ENCODE results near the gene PTOV1. TPM values are rescaled to one million over a fixed set of nuclear protein-coding genes. Genes with fewer than 3 reads are reported as not detected.

Gene PTOV1
- total RNA-seq, 1 experiment from 2014 or later: 67.8 TPM

DNA sequence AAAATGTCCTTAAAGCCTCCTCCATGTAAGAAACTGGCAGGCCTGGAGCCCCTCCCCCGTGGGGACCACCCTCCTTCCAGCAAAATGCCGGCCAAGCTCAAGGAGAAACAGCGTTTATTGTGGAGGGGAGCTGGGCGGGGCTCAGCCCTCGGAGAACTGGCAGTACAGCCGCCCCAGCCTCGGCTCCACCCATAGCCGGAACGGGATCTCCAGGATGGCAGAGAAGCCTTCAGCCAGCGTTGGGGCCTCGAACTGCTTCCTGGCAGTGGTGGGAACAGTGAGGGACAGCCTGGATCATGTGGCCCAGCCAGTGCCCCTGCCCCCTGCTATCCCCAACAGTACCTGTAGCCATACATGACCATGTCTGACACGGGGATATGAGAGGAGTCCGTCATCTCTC, 10.1 kb downstream of the PTOV1 start:
- Histone ChIP-seq H3K4me3 (ENCODE audit: low read length) (no peak overlapping the region), H3K9me3 (ENCODE audit: low read length) (no peaks in the 10 kb centered on the region), H3K79me2 (ENCODE audit: low read length) (peaks cover 22% of the 10 kb centered on the region), H3K9me2 (replicated peaks; ENCODE audit: insufficient read depth, low read length) (no peaks in the 10 kb centered on the region), H3K4me2 (ENCODE audit: low read depth, low read length, poor library complexity, severe bottlenecking) (no peak overlapping the region), H3K36me3 (ENCODE audit: insufficient read depth, low read length) (peaks cover 48% of the 10 kb centered on the region), H2AFZ (ENCODE audit: low read length) (no peak overlapping the region), H4K20me1 (ENCODE audit: insufficient read depth, low read depth, low read length) (peaks cover 34% of the 10 kb centered on the region), H3K9ac (ENCODE audit: low read length) (no peak overlapping the region), H3K4me1 (ENCODE audit: low read length) (peaks cover 11% of the 10 kb centered on the region), H3K27me3 (ENCODE audit: low read length) (no peaks in the 10 kb centered on the region), H3K27ac (ENCODE audit: low read length) (no peak overlapping the region)
- no peak for DNase-seq

DNA sequence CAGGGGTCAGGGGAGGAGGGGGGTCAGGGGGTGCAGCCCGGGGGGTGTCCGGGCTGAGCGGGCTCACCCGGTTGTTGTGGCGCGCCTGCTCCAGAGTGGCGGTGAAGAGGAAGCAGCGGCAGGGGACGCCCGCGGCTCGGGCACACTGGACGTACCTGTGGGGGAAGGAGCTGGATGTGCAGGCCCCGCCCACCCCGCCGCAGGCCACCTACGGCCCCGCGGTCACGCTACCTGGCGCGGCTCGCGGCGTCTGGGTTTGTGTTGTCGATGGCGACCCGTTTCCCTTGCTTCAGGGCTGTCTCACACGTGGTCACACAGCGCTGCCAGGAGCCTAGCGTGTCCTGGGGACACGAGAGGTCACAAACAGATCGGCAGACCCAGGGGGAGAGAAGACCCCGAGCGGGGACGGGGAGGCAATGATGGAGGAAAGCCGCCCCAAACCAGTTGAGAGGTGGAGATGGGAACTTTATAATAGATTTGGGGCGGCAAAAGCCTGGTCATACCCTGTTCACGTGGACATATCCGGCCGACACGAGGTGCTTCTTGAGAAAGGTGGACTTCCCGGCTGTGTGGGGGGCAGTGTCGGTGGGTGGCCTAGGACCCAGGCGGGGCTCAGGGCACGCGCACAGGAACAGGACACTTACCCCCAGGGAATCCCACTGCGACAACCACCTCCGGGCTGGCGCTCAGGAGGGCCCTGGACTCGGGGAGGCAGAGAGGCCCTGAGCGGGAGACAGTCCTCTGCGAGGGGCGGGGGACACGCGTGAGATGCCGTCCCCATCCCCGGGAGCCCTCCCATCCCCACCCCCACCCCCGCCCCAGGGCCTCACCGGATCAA, 10.8 kb downstream of the PTOV1 start:
- Histone ChIP-seq H3K9me2 (replicated peaks; ENCODE audit: insufficient read depth, low read length) (no peaks in the 10 kb centered on the region), H4K20me1 (ENCODE audit: insufficient read depth, low read depth, low read length) (peaks cover 35% of the 10 kb centered on the region), H3K27me3 (ENCODE audit: low read length) (no peaks in the 10 kb centered on the region), H3K9me3 (ENCODE audit: low read length) (no peaks in the 10 kb centered on the region), H2AFZ (ENCODE audit: low read length) (no peak overlapping the region), H3K4me3 (ENCODE audit: low read length) (no peak overlapping the region), H3K4me1 (ENCODE audit: low read length) (peaks cover 16% of the 10 kb centered on the region), H3K27ac (ENCODE audit: low read length) (no peak overlapping the region), H3K36me3 (ENCODE audit: insufficient read depth, low read length) (peaks cover 43% of the 10 kb centered on the region), H3K79me2 (ENCODE audit: low read length) (peaks cover 29% of the 10 kb centered on the region), H3K4me2 (ENCODE audit: low read depth, low read length, poor library complexity, severe bottlenecking) (no peak overlapping the region), H3K9ac (ENCODE audit: low read length) (no peak overlapping the region)
- no peak for DNase-seq

DNA sequence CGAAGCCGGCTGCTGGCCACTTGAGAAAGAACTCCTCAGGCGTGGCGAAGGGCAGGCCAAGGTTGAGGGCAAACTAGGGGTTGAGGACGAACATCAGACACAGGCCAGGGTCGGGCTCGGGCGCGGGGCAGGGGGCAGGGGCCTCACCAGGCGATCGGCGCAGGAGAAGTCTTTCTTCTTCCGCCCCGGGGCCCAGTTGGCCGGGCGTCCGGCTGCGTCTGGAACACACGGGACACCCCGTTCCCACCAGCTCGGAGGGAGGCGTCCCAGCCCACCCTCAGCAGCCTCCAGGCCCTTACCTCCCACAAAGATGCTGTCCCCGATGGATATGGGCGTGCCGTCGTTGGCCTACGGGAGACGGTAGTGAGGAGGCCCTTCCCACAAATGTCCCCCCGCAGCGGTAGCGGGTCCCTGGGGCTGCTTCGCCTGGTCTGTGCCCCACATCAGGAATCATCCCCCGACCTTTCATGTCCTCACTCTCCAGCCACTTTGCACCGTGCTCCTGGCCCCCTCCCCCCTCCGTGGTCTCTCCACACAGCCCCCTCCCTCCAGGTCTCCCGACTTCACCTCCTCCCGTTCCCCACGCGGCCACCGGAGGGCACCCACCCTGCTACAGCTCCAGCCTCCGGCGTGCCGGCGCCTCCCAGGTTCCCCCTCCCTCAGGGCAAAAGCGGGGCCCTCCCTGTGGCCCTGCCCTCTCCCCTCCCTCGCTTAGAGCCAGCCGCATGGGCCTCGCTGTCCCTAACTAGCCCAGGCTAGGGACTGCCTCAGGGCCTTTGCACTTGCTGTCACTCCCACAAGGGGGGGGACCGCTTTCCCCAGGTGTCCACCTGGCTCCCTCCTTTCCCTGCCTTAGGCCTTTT, 11.7 kb downstream of the PTOV1 start:
- H3K4me2 ChIP-seq (ENCODE audit: low read depth, low read length, poor library complexity, severe bottlenecking): no peak overlapping the region
- peak; percentile 67 for DNase-seq
- H3K27me3 ChIP-seq (ENCODE audit: low read length): no peaks in the 10 kb centered on the region
- peaks cover 31% of the 10 kb centered on the region for H3K79me2 ChIP-seq (ENCODE audit: low read length)
- no peak overlapping the region for H3K4me3 ChIP-seq (ENCODE audit: low read length)
- no peak overlapping the region for H3K27ac ChIP-seq (ENCODE audit: low read length)
- H2AFZ ChIP-seq (ENCODE audit: low read length): no peak overlapping the region
- peaks cover 35% of the 10 kb centered on the region for H4K20me1 ChIP-seq (ENCODE audit: insufficient read depth, low read depth, low read length)
- peaks cover 18% of the 10 kb centered on the region for H3K4me1 ChIP-seq (ENCODE audit: low read length)
- H3K9me3 ChIP-seq (ENCODE audit: low read length): no peaks in the 10 kb centered on the region
- no peaks in the 10 kb centered on the region for H3K9me2 ChIP-seq (replicated peaks; ENCODE audit: insufficient read depth, low read length)
- H3K9ac ChIP-seq (ENCODE audit: low read length): no peak overlapping the region
- peaks cover 35% of the 10 kb centered on the region for H3K36me3 ChIP-seq (ENCODE audit: insufficient read depth, low read length)

DNA sequence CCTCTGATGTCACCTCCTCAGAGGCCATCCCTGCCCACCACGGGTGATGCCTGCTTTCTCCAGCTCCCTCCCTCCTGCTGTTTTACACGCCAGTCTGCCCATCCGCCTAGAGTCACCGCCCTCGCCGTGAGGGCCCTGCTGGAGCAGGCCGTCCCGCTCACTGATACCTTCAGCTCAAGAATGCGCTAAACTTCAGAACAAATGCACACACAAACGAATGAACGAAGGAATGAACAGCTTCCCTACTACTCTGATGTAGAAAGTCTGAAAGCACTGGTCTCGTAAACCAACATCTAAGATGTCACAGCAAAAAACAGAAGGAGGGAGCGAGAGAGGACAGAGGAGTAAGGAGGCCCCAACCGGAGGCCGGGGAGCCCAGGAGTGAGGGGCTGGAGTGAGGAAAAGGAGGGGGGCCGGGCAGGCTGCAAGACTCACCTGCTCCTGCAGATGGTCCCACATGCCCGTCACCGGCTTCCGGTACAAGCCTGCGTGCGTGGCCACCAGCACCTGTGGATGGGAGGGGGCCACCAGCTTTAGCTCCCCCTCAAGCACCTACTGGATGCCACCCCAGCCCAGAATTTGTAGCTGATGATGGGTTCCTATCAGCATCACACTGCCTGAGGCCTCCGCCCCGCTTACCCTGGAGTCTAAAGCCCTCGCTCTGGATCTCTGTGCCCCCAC, 12.4 kb downstream of the PTOV1 start:
- Histone ChIP-seq H3K9me2 (replicated peaks; ENCODE audit: insufficient read depth, low read length) (no peaks in the 10 kb centered on the region), H3K36me3 (ENCODE audit: insufficient read depth, low read length) (peaks cover 28% of the 10 kb centered on the region), H3K9ac (ENCODE audit: low read length) (no peak overlapping the region), H3K4me1 (ENCODE audit: low read length) (peaks cover 25% of the 10 kb centered on the region), H3K27ac (ENCODE audit: low read length) (no peak overlapping the region), H3K9me3 (ENCODE audit: low read length) (no peaks in the 10 kb centered on the region), H3K4me3 (ENCODE audit: low read length) (no peak overlapping the region), H2AFZ (ENCODE audit: low read length) (no peak overlapping the region), H3K4me2 (ENCODE audit: low read depth, low read length, poor library complexity, severe bottlenecking) (no peak overlapping the region), H3K79me2 (ENCODE audit: low read length) (peaks cover 31% of the 10 kb centered on the region), H4K20me1 (ENCODE audit: insufficient read depth, low read depth, low read length) (peaks cover 35% of the 10 kb centered on the region), H3K27me3 (ENCODE audit: low read length) (no peaks in the 10 kb centered on the region)
- DNase-seq: no peak

DNA sequence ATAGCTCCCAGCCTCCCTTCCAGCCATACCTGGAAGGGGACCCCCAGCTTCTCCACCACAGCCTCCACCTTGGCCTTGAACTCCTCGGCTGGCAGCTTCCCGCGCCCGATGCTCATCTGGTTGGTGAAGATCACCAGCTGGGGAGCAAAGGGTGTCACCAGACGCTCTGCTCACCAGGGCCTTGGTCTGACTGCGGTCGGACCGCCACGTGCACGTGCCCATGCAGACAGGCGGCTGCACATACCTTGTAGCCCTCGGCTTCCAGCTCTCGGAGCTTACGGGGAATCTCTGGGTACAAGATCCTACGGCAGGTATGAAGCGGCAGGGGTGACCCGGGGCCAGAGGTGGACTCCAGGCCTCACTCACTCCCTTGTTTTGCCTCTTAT, 13.0 kb downstream of the PTOV1 start:
- peaks cover 22% of the 10 kb centered on the region for H3K36me3 ChIP-seq (ENCODE audit: insufficient read depth, low read length)
- no peak overlapping the region for H3K9ac ChIP-seq (ENCODE audit: low read length)

DNA sequence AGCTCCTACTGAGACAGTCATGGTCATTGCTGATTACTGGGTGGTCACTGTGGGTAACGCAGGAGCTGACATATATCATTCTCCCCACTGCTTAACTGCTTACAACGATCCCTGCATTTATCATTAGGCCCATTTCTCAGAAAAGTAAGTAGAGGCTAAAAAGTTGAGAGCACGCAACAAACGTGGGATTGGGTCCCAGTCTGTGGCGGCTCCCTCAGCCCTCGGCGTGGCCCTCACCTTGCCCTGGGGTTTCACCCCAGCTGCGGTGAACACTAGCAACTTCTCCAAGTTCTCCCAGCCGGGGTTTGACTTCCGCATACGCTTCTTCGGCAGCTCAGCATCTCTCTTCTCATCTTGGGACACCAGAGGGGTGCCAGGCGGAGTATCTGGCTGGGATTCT, 13.9 kb downstream of the PTOV1 start:
- Histone ChIP-seq H3K27ac (ENCODE audit: low read length) (no peak overlapping the region), H3K9me2 (replicated peaks; ENCODE audit: insufficient read depth, low read length) (no peaks in the 10 kb centered on the region), H2AFZ (ENCODE audit: low read length) (no peak overlapping the region), H3K36me3 (ENCODE audit: insufficient read depth, low read length) (peaks cover 21% of the 10 kb centered on the region), H3K4me2 (ENCODE audit: low read depth, low read length, poor library complexity, severe bottlenecking) (no peak overlapping the region), H3K4me1 (ENCODE audit: low read length) (peaks cover 36% of the 10 kb centered on the region), H3K27me3 (ENCODE audit: low read length) (no peaks in the 10 kb centered on the region), H3K9me3 (ENCODE audit: low read length) (no peaks in the 10 kb centered on the region), H3K79me2 (ENCODE audit: low read length) (peaks cover 31% of the 10 kb centered on the region), H4K20me1 (ENCODE audit: insufficient read depth, low read depth, low read length) (peaks cover 35% of the 10 kb centered on the region), H3K4me3 (ENCODE audit: low read length) (no peak overlapping the region), H3K9ac (ENCODE audit: low read length) (no peak overlapping the region)
- no peak for DNase-seq

More for the DNA sequence above, 13.0 kb downstream of the PTOV1 start:
- H4K20me1 ChIP-seq (ENCODE audit: insufficient read depth, low read depth, low read length): peaks cover 35% of the 10 kb centered on the region
- no peaks in the 10 kb centered on the region for H3K27me3 ChIP-seq (ENCODE audit: low read length)
- no peak overlapping the region for H3K4me3 ChIP-seq (ENCODE audit: low read length)
- no peak overlapping the region for H3K27ac ChIP-seq (ENCODE audit: low read length)
- H3K9me2 ChIP-seq (replicated peaks; ENCODE audit: insufficient read depth, low read length): no peaks in the 10 kb centered on the region
- no peak overlapping the region for H2AFZ ChIP-seq (ENCODE audit: low read length)
- H3K9me3 ChIP-seq (ENCODE audit: low read length): no peaks in the 10 kb centered on the region
- H3K4me2 ChIP-seq (ENCODE audit: low read depth, low read length, poor library complexity, severe bottlenecking): no peak overlapping the region
- peaks cover 30% of the 10 kb centered on the region for H3K4me1 ChIP-seq (ENCODE audit: low read length)
- DNase-seq: no peak
- peaks cover 31% of the 10 kb centered on the region for H3K79me2 ChIP-seq (ENCODE audit: low read length)

DNA sequence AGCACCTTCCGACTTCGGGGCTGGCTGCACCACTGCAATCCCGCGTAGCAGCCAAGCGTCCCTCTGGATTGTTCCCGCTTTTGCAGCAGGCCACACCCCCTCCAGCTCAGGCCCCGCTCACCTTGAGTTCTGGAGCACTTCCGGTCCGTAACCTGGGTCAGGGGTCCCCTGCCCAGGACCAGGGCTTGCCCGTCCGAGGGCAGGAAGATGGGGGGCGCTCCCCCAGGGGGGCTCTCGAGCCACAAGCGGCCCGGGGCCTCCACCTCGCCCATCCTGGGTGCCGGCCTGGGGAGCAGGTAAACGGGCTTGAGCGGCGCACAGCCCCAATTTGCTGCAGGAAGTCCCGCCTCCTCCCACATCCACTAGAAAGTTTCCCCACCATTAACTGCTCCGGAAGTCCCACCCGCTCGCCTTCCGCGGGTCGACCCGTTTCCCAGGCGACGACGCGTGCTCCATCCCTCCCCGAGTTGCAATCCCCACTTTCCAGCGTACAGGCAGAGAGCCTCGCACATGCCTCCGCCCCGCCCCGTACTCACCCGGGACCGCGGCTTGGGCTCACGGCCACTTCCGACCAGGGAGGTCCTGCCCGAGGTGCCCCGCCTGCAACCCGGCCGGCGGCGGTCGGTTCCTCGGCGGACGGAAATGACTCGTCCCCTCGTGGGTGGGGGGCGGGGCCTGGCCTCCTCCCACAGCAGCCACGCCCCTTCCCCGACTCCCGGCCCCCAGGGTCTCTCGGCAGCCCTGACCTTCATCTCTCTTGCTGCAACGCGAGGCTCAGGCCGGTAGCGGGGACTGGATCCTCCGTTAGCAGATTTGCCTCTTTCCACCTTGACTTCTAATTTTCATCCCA, 16.2 kb downstream of the PTOV1 start, which contains the start of gene PNKP:
Gene PNKP, minus strand, starts transcription at position 644 of the 850 bp plus-strand sequence. Its CDS starts 372 bp downstream, at position 272.
- no peaks in the 10 kb centered on the region for H3K27me3 ChIP-seq (ENCODE audit: low read length)
- H3K36me3 ChIP-seq (ENCODE audit: insufficient read depth, low read length): peaks cover 21% of the 10 kb centered on the region
- peak within 1 kb of the TSS; percentile 80 for H3K27ac ChIP-seq (ENCODE audit: low read length)
- H3K79me2 ChIP-seq (ENCODE audit: low read length): peaks cover 31% of the 10 kb centered on the region
- DNase-seq: peak; percentile 98
- H3K4me2 ChIP-seq (ENCODE audit: low read depth, low read length, poor library complexity, severe bottlenecking): peak within 1 kb of the TSS; percentile 90
- peak within 1 kb of the TSS; percentile 88 for H3K4me3 ChIP-seq (ENCODE audit: low read length)
- H3K9me2 ChIP-seq (replicated peaks; ENCODE audit: insufficient read depth, low read length): no peaks in the 10 kb centered on the region
- peaks cover 49% of the 10 kb centered on the region for H3K4me1 ChIP-seq (ENCODE audit: low read length)
- no peaks in the 10 kb centered on the region for H3K9me3 ChIP-seq (ENCODE audit: low read length)
- H2AFZ ChIP-seq (ENCODE audit: low read length): peak within 1 kb of the TSS; percentile 60; the same call in 1 of the 2 replicates
- H4K20me1 ChIP-seq (ENCODE audit: insufficient read depth, low read depth, low read length): peaks cover 29% of the 10 kb centered on the region
- H3K9ac ChIP-seq (ENCODE audit: low read length): peak within 1 kb of the TSS; percentile 79

Measured in Karpas-422 (cell line).